Right forelimb (tissue), 1 donor: Measurements from ENCODE around the gene LFNG.
"Not testable (repeated sequence)": the region's sequence is repeated elsewhere in the genome, so short reads cannot be mapped to it uniquely, and the experiment has no call there.

Experiments used
- DNase-seq: peaks from one replicate; pipeline ENCODE4 v3.0.0-alpha.2; 2018

The LFNG gene

DNA sequence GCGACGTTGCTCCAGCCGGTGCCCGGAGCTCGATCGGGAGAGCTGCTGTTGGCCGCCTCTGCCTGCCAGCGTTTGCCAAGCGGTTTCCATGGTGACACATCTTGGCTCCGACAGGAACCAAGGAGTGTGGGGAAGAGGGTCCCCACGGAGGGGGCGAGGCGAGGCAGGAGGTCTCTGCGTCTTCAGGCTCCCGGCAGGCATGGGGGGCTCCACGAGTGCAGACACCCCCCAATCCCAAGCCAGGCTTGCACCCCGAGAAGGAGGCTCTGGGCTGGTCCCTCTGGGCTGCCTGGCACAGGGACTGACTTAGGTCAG lies 12.2 kb downstream of the LFNG start:
- peak; percentile 44 for DNase-seq

DNA sequence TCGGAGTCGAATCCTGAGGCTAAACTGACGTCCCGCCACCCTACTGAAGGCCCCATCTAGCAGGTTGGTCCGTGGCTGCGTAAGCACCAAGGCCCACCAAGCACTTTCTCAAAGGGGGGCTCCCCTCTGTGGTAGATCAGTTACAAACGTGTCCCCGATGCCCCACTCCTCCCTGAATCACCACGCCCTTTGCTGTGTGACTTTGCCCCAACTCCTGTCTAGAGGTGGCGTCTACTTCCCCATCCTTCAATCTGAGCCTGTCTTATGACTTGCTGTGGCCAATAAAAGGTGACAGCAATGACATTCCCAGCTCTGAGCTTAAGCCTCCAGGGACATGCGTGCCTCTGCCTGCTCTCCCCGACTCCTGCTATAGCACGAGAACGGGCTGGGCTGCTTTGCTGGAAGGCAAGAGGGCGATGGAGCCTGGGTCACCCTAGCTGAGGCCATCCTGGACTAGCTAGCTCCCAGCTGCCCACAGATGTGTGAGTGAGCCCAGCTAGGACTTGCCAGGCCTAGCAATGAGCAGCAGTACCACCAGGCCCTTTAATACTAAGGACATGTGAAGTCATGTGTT lies 12.7 kb downstream of the LFNG start:
- DNase-seq: not testable (repeated sequence)

DNA sequence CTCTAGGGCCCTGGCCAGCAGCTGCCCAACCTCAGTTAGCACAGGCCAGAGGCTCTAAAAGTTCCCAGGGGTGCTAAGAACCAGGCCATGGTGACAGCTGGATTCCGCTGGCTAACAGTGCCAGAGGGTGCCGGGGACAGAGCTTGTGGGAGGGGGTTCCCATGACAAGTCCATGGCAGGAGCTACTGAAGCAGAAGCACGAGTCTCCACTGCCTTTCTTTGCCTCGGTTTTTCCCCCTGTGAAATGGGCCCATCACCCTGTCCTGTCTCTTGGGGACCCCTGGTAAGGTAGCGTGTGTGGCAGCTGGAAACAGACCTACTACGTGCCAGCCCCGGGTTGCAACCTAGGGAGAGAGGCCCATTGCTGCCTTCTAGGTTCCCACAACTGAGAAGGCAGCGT lies 13.2 kb downstream of the LFNG start:
- DNase-seq: peak; percentile 32

DNA sequence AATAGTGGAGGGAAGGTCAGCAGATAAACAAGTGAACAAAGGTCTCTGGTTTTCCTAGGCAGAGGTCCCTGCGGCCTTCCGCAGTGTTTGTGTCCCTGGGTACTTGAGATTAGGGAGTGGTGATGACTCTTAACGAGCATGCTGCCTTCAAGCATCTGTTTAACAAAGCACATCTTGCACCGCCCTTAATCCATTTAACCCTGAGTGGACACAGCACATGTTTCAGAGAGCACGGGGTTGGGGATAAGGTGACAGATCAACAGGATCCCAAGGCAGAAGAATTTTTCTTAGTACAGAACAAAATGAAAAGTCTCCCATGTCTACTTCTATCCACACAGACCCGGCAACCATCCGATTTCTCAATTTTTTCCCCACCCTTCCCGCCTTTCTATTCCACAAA lies 14.0 kb downstream of the LFNG start:
- not testable (repeated sequence) for DNase-seq

DNA sequence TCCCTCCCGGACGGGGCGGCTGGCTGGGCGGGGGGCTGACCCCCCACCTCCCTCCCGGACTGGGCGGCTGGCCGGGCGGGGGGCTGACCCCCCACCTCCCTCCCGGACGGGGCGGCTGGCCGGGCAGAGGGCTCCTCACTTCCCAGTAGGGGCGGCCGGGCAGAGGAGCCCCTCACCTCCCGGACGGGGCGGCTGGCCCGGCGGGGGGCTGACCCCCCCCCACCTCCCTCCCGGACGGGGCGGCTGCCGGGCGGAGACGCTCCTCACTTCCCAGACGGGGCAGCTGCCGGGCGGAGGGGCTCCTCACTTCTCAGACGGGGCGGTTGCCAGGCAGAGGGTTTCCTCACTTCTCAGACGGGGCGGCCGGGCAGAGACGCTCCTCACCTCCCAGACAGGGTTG lies 14.6 kb downstream of the LFNG start:
- DNase-seq: not testable (repeated sequence)

DNA sequence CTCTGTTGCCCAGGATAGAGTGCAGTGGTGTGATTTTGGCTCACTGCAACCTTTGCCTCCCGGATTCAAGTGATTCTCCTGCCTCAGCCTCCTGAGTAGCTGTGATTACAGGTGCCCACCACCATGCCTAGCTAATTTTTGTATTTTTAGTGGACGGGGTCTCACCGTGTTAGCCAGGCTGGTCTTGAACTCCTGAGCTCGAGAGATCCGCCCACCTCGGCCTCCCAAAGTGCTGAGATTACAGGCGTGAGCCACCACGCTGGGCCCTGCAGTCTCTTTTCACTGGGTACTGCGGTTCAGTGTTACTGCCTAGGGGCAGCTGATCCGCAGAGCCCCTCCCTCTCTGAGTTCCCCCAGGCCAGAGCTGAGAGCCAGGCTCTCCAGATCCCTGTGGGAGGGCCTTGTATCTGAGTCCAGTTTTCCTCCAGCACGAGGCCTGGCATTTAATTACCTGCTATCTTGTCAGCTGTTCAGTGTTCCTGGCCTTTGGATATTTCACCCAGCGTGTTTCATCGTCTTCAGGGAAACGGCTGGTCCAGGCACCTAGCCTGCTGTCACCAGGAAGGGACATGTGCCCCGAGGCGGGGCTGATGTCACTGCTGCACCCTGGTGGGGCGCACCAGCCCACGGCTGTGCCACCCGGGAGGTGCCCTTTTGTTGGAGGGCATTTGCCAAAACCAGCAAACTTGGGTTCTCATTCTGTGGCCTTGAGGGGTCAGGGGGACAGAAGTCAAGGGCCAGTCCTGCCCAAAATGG lies 16.5 kb downstream of the LFNG start:
- peak; percentile 37 for DNase-seq

DNA sequence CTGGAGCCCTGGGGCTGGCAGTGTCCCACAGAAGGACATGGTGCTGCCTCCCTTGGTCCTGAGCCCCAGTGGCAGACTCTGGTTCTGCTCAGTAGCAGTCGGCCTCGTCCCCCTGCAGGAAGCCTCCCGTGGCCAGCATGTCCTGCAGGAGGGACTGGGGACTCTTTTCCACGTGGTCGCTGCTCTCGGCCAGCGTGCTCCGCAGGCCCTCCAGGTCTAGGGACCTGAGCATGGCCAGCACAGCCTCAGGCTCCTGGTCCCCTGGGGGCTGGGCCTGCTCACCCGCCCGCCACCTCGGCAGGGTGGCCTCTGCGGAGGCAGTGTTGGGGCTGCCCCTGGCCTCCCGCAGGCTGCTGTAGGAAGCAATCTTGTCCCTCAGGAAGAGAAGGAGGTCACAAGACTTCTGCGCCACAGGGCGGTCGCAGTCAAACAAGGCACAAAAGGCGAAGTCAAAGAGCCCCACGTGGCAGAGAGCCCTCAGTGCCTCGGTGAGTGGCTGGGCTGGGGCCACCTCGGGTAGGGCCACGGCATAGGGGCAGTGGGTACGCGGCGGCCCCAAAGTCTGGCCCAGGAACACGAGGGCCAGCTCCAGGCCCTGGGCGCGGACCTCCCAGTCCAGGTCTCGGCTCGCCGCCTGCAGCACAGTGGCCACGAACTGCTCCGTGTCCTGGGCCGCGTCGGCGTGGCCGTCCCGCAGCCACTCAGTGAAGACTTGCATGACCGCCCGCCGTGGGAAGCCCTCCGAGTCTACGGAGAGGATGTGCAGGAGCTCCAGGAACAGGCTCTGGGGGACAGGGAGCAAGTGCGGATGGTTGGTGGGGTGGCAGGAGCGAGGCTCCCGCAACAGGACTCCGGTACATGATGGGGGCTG lies 18.6 kb downstream of the LFNG start:
- peak; percentile 41 for DNase-seq

DNA sequence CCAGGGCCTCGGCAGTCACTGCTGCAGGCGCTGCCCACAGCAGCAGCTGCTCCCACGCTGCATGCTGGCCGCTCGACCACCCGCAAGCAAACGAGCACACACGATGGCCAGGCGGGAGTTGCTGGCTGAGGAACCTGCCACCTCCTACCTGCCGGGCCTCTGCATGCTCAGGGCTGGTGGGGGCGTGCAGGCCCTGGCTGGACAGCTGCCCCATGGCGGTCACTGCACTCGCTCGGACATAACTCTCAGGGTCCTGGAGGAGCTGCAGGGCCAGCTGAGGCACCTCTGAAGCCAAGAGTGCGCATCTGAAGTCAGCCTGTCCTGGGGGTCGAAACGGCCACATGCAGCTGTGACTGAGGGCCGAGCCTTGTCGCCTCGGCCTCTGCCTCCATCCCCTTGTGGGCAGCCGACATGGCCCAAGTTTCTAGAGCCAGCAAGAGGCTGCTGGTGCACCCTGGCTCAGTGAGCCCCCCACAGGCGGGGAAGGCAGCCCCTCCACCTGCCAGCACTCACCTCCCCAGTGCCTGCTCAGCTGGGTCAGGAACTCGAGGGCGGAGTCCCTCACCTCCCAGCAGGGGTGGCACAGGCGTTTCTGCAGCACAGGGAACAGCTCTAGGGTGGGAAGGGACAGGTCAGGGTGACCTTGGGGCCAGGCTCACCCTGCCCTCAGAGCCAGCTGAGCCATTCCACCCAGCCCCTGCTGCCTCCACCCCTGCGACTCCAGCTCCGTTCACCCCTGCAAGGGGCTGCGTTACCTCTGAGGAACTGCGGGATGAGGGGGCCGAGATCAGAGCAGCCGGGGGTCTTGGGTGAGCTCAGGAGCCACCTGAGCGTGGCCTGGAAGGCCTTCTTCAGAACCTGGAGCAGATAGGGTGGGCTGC lies 19.7 kb downstream of the LFNG start:
- peak; percentile 43 for DNase-seq

DNA sequence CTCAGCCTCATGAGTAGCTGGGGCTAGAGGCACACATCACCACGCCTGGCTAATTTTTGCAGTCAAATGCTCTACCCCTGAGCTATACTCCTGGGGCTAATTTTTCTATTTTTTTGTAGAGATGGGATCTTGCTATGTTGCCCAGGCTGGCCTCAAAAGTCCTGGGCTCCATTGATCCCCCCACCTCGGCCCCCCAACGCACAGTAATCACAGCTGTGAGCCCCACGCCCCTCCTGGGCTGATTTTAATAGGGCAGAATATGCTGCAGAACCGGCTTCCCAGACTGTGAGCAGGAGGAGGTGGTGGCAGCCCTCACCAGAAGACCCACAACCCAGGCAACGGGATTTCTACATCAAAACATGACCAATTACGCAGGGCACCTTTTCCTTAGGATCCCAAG lies 20.6 kb downstream of the LFNG start:
- no peak for DNase-seq

DNA sequence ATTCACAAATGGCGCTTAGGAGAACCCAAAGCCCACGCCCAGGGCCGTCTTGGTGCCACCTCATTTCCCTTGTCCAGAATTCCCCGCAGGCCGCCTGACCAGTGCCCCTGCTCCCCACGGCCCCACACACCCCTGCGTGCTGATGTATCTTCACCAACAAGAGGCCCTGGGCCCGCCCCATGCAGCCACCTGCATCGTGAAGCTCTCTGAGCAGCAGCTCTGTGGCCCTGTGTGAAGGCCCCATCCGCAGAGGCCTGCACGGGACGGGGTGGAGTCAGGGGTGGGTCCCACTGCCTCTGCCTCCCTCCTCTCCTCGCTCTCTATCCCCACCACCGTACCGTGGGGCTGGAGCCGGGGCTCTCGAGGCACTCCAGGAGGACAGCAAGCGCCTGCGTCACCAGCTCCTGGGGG lies 21.1 kb downstream of the LFNG start:
- DNase-seq: no peak

DNA sequence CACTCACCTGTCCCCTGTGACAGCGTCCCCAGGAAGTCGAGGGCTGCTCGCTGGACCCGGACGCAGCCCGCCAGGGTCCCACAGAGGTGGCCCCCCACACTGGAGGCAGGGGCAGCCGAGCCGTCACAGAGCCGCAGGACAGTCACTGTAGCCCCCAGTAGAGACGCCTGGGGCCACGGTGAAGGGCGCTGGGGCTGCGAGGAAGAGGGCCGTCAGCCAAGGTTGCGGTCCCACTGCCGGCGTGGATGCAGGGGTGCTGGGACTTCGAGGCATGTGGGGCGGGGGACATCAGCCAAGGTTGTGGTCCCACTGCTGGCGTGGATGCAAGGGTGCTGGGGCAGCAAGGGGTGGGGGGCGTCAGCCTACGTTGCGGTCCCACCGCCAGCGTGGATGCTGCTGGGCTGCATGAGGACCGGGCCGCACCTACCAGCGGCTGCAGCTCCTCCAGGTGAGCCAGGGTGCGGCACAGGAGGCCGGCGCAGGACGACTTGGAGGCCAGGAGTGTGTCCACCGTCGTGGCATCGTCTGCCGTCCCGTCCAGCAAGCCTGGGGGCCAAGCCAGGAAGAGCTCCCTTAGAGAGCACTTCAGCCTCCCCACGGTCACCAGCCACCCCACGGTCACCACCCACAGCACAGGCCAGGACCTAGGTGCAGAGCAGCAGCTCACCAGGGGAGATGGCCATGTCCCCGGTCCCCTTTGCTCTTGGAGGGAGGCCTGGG lies 21.9 kb downstream of the LFNG start:
- no peak for DNase-seq

DNA sequence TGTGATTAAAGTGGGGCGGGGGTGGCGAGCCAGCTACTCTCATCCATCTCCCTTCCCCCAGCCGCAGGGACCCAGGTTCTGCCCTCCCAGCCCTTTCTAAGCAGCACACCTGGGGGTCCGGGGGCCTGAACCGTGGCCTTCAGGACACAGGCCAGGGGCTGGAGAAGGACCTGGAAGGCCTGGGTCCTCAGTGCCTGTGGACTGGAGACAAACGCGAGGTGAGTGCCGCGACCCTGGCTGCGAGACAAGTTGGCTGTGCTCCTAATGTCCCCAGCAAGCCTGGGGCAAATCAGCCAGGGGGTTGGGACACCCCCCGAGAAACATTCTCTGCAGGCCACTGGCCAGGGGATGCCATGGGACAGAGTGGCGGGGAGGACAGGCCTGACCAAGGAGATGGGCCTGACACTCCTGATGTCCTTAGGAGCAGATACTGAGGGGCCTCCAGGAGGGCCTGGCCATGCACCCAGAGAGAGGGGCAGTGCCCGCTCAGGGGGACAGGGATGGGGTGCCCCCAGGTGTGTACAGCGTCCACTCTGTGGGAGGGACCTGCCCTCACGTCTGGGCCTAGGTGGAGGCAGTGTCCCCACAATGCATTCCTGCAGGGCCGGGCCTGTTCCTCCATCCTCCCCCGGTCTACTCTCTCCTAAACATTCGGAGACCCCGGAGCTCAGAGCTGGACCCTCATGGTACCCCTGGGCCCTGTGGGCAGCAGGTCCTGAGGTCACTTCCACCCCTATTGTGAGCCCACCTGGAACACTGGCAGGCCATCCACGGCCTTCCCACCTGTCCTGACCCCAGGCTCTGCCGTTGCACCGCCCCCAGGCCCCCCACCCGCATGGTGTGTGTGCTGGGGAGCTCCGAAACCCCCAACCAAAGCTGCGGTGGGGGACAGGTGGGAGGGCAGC lies 22.7 kb downstream of the LFNG start:
- no peak for DNase-seq

DNA sequence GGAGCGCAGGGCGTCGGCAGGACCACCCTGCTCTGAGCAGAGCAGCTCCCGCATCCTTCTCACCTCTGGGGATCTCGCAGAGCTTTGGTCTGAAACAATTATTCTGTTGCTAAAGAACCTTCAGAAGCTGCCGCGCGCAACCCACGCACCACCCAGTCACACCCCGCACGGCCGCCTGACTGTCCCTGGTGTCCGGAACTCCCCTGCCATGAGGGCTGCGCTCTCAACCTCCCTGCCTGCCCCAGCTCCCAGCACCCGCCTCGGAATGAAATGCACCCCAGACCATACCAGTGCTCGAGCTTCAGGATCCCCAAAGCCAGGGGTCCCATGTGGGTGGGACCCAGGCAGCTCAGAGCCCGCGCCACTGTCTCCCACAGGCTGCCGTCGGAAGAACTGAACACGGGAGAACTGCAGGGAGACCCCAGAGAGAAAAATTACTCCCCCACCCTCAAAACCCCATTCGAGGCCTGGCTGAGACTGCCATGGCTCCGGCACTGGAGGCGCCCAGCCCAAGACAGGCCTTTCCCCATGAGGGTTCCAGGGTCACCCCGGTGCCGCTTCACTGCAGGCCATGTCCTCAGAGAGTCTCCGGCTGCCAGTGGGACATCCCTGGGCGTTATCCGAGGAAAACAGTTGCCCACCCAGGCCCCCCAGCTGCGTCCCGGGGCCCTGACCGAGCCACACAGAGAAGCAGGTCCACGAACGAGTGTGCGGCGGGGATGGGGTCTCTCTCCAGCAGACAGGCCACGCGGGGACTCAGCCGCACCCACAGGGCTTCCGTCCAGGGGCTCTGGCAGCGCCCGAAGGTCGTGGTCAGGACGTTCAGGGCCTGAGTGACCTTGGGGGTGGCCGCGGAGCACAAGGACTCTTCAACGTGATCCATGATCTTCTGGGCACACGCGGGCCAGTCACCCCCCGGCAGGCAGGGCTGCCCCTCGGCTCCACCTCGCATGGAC lies 23.6 kb downstream of the LFNG start:
- DNase-seq: no peak

DNA sequence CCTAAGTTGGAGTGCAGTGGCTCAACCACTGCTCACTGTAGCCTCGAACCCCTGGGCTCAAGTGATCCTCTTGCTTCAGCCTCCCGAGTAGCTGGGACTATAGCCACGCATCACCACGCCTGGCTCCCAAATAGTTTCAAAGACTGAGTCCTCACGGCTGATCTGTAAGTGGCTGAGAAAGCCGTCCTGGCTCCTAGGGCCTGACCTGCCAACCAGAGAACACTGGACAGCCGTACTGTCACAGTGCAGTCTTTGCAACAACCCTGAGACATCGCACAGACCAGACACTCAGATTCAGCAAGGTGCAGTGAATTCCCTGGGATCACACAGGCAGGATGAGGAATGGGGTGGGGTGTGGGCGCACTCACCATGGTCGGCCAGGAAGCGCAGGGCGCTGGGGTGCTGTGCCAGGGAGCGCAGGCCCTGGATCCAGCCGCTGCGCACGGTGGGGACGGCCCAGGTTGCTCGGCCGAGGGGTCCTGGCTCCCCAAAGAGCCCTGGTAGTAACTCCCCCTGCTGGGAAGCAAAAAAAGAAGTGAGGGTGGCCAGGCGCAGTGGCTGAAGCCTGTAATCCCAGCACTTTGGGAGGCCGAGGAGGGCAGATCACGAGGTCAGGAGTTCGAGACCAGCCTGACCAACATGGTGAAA lies 25.1 kb downstream of the LFNG start:
- DNase-seq: no peak

DNA sequence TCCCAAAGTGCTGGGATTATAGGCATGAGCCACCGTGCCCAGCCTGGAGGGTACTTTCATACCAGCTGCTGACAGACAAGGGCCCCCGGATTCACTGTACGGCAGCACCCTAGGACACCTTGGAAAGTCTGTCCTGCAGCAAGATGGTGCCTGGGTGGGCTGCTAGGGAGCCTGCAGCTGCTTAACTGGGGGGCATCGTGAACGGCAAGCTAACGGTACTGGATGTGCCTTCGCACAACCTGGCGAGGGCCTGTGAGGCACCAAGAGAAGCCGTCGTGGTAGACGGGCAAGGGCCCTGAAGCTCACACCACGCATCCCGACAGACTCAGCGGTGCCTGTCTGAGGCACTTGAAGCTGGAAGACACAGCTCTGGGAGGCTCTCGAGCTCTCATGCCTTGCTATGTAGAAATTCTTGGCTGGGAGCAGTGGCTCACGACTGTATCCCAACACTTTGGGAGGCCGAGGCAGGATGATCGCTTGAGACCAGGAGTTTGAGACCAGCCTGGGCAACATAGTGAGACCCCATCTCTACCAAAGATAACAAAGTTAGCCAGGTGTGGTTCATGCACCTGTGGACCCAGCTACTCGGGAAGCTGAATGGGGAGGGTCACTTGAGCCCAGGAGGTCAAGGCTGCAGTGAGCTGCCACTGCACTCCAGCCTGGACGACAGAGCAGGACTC lies 26.3 kb downstream of the LFNG start:
- no peak for DNase-seq

DNA sequence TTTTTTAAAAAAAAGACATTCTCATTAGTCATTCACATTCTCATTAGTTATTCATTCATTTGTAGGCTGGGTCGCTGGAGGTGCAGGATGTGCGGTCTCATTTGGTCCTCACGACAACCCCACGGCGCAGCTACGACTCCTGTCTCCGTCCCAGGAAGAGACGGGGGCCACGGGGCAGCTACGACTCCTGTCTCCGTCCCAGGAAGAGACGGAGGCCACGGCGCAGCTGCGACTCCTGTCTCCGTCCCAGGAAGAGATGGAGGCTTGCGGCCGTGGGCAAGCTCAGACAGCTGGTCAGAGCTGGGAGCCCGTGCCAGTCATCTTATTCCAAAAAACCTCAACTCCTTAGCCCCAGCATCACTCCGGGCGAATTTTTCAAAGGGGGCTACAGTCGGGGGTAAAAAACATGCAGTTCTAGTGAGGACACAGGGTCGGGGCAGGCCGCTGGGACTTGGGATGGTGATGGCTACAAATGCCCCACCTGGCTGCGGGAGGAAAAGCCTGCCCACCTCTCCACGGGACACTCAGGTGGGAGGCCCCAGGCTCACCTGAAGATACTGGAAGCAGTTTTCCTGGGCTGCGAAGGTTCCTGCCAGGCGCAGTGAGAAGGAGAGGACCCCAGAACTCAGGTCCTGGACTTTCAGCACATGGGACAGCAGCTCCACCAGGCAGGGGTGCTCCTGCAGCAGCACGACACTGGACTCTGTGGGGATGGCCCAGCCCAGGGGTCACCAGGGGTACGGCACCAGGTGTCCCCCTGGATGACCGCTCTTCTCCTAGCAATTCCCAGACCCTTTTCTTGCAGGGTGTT lies 27.4 kb downstream of the LFNG start:
- no peak for DNase-seq

DNA sequence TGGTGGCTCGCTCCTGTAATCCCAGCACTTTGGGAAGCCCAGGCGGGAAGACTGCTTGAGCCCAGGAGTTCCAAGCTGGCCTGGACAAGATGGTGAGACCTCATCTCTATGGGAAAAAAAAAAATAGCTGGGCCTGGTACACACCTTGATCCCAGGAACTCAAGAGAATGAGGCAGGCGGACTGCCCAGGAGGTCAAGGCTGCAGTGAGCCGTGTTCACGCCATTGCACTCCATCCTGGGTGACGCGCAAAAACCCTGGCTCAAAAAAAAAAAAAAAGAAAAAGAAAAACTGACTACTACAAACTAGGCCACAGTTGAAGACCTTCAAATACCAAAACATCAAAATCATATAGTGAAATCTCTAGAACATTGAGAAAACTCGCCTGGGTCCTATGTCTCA lies 31.8 kb downstream of the LFNG start:
- DNase-seq: no peak

DNA sequence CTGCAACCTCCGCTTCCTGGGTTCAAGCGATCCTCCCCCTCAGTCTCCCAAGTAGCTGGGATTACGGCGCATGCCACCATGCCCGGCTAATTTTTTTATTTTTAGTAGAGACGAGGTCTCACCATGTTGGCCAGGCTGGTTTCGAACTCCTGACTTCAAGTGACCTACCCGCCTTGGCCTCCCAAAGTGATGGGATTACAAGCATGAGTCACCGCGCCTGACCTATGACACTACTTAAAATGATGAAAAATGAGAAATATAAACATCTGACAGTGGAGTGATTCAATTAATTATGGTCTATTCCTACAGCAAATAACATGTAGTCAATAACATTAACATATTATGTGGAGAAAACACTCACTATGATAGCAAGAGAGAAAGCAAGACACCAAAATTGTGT lies 33.5 kb downstream of the LFNG start:
- DNase-seq: no peak
